Panc1 (cell line): ENCODE measurements around the gene FAM229A. TPM values are rescaled to one million over a fixed set of nuclear protein-coding genes. Genes with fewer than 3 reads are reported as not detected.

Experiments
- ATAC-seq: fragments of 200-7000 bp; cut with Tn5 transposase; 2 replicates; pipeline ENCODE4 v1.9.1; 2020; ENCODE audit warnings: mild to moderate bottlenecking, moderate library complexity
- BruUV-seq: library from RNA; stranded (reverse); fragments of 400-500 nt; replicated peaks from 2 replicates; lab custom pipeline; 2021; lab: Mats Ljungman, UMichigan
- CTCF ChIA-PET: fragments of 300-600 bp; sonication (Branson Sonifier 250); formaldehyde crosslinking; loops from one replicate; lab custom pipeline; 2022; ENCODE audit warnings: antibody characterized with exemption; lab: Charles Lee
- POLR2A ChIA-PET: fragments of 300-600 bp; sonication (Branson Sonifier 250); formaldehyde crosslinking; loops from one replicate; lab custom pipeline; 2022; ENCODE audit warnings: antibody characterized with exemption; lab: Charles Lee
- DNase-seq: peaks from one replicate; pipeline ENCODE4 v3.0.0-alpha.2; 2010; ENCODE audit warnings: low read depth, low spot score
- H3K27ac ChIP-seq: 2 replicates; pipeline ENCODE4 v1.5.1; 2011; ENCODE audit warnings: mild to moderate bottlenecking, low read length, inconsistent platforms
- H3K27me3 ChIP-seq: fragments of 200-500 bp; sonication (Bioruptor generic); 2 replicates; pipeline ENCODE4 v1.6.0; 2014; ENCODE audit warnings: low read length, inconsistent platforms; ENCODE audit not compliant: control insufficient read depth, insufficient read depth
- H3K36me3 ChIP-seq: fragments of 200-500 bp; sonication (Bioruptor generic); 2 replicates; pipeline ENCODE4 v1.5.1; 2014; ENCODE audit warnings: inconsistent platforms, mild to moderate bottlenecking, low read length, moderate library complexity; ENCODE audit not compliant: control insufficient read depth, insufficient read depth
- H3K4me1 ChIP-seq: 2 replicates; pipeline ENCODE4 v1.5.1; 2011; ENCODE audit warnings: inconsistent platforms, mild to moderate bottlenecking, low read length, moderate library complexity; ENCODE audit not compliant: control insufficient read depth, insufficient read depth
- H3K4me3 ChIP-seq, 2 experiments: 2 replicates each; pipeline ENCODE4 v1.5.1; 2011 to 2012; ENCODE audit warnings: low read depth in 2 of 2, low read length in 2 of 2, mild to moderate bottlenecking in 2 of 2, inconsistent platforms in 1 of 2, moderate library complexity in 1 of 2
- H3K9me3 ChIP-seq: fragments of 200-500 bp; sonication (Bioruptor generic); 2 replicates; pipeline ENCODE4 v1.5.1; 2014; ENCODE audit warnings: low read depth, mild to moderate bottlenecking, inconsistent platforms, low read length, moderate library complexity; ENCODE audit not compliant: control insufficient read depth, insufficient read depth
- CTCF ChIP-seq: fragments of 450-650 bp; IDR thresholded peaks from 2 replicates; pipeline ENCODE4 v1.5.1; 2017; ENCODE audit warnings: mild to moderate bottlenecking
- POLR2AphosphoS5 ChIP-seq: IDR thresholded peaks from 2 replicates; pipeline ENCODE4 v1.6.1; 2012; ENCODE audit warnings: mild to moderate bottlenecking, low read depth, low read length, moderate library complexity
- REST ChIP-seq, 2 experiments: IDR thresholded peaks; 2 replicates each; pipeline ENCODE4 v1.6.1; 2011 to 2012; ENCODE audit warnings: low read depth in 2 of 2, control low read depth in 1 of 2, low read length in 1 of 2, mild to moderate bottlenecking in 1 of 2, moderate library complexity in 1 of 2; ENCODE audit not compliant: insufficient read depth in 1 of 2
- SIN3A ChIP-seq: IDR thresholded peaks from 2 replicates; pipeline ENCODE4 v1.6.1; 2012; ENCODE audit warnings: low read depth, mild to moderate bottlenecking, low read length, moderate library complexity, borderline replicate concordance; ENCODE audit not compliant: insufficient read depth
- TCF7L2 ChIP-seq: IDR thresholded peaks from 2 replicates; pipeline ENCODE4 v1.6.1; 2011; ENCODE audit warnings: mild to moderate bottlenecking, low read depth, low read length, inconsistent platforms
- in situ Hi-C: cut with HindIII; loops from 2 replicates; pipeline ENCODE4 v1.10.0; 2016; ENCODE audit warnings: low sequenced_read_pairs, low pct_unique_long_range_greater_than_20kb
- intact Hi-C: fragments of 100-400 bp; cut with micrococcal nuclease; formaldehyde crosslinking; loops from one replicate; pipeline ENCODE4 v1.10.0; 2022; ENCODE audit not compliant: unreplicated experiment
- total RNA-seq: library from RNA; stranded (reverse); gene quantifications from one replicate; pipeline ENCODE4 v1.2.1, GENCODE V29; 2021; ENCODE audit not compliant: unreplicated experiment

FAM229A gene
- total RNA-seq, 1 experiment from 2014 or later, result 6.7 TPM

- in situ Hi-C loops (no loop called here), intact Hi-C loops (no loop called here)
- Histone ChIP-seq H3K27me3 (no peaks in the 10 kb centered on the region), H3K4me1 (no peaks in the 10 kb centered on the region), H3K9me3 (no peaks in the 10 kb centered on the region), H3K27ac (no peak overlapping the region), H3K36me3 (no peaks in the 10 kb centered on the region), H3K4me3 (no peak overlapping the region)
- no peak for ATAC-seq
- no peak for DNase-seq
- TF ChIP-seq SIN3A, result no peak
- TF ChIP-seq REST (IDR thresholded peaks at IDR 0.05; ENCODE audit: insufficient read depth in 1 of 2, low read depth in 2 of 2, low read length in 1 of 2), result no peak
- no peak for TF ChIP-seq TCF7L2
- no peak for TF ChIP-seq CTCF
- no peak for TF ChIP-seq POLR2AphosphoS5
- no TSS peak for BruUV-seq
- ChIA-PET POLR2A (no interaction called here), CTCF (interaction anchor here (1.0 kb wide), 1 partner anchor 29 kb away, joined by 3 read pairs; no protein-coding TSS in a partner anchor)
Measured at GRCh38 chr1:32345289-32345827, 16.9 kb downstream of the FAM229A start.

- Histone ChIP-seq H3K9me3 (no peaks in the 10 kb centered on the region), H3K4me1 (peaks cover 12% of the 10 kb centered on the region), H3K27me3 (no peaks in the 10 kb centered on the region), H3K4me3 (no peak overlapping the region), H3K36me3 (no peaks in the 10 kb centered on the region), H3K27ac (no peak overlapping the region)
- intact Hi-C loops, result no loop called here
- in situ Hi-C loops, result no loop called here
- ATAC-seq, result no peak
- TF ChIP-seq CTCF, result no peak
- no peak for TF ChIP-seq REST (IDR thresholded peaks at IDR 0.05; ENCODE audit: insufficient read depth in 1 of 2, low read depth in 2 of 2, low read length in 1 of 2)
- no peak for TF ChIP-seq POLR2AphosphoS5
- no peak for TF ChIP-seq SIN3A
- TF ChIP-seq TCF7L2, result no peak
- BruUV-seq, result no TSS peak
- no peak for DNase-seq
- CTCF ChIA-PET, result no interaction called here
- POLR2A ChIA-PET, result no interaction called here
Measured at GRCh38 chr1:32342704-32343103, 19.6 kb downstream of the FAM229A start.
